Testis (tissue), 3 donors: Measurements from ENCODE around the gene NEURL2. TPM values are rescaled to one million over a fixed set of nuclear protein-coding genes. Genes with fewer than 3 reads are reported as not detected.

ENCODE experiments used
- DNase-seq: peaks from one replicate; pipeline ENCODE4 v3.0.0-alpha.2; 2019
- H3K27ac ChIP-seq, 2 donors: fragments of 200-600 bp; sonication (generic); one replicate each; pipeline ENCODE4 v1.5.1; 2019
- H3K27me3 ChIP-seq: fragments of 200-600 bp; sonication (generic); one replicate; pipeline ENCODE4 v1.5.1; 2019
- H3K36me3 ChIP-seq: fragments of 200-600 bp; sonication (generic); one replicate; pipeline ENCODE4 v1.5.1; 2017; ENCODE audit warnings: low read depth; ENCODE audit errors: missing control alignments
- H3K4me1 ChIP-seq: fragments of 200-600 bp; sonication (generic); one replicate; pipeline ENCODE4 v1.5.1; 2019
- H3K4me3 ChIP-seq, 2 donors: fragments of 200-600 bp; sonication (generic); one replicate each; pipeline ENCODE4 v1.5.1; 2017 to 2019
- H3K9me3 ChIP-seq: fragments of 200-600 bp; sonication (generic); one replicate; pipeline ENCODE4 v1.5.1; 2017
- POLR2A ChIP-seq: fragments of 450-650 bp; IDR thresholded peaks from one replicate; pipeline ENCODE4 v1.6.1; 2017; ENCODE audit warnings: antibody characterized with exemption, mild to moderate bottlenecking, moderate library complexity
- WGBS, 2 donors: methylation state at CpG; one replicate each; pipeline ENCODE4 v1.1.5; 2018; 5-methylcytosine and 5-hydroxymethylcytosine counted together
- intact Hi-C: fragments of 100-400 bp; cut with DNase I; formaldehyde crosslinking; loops from one replicate; pipeline ENCODE4 v1.15.1; 2023; ENCODE audit warnings: low total_unique reads
- polyA plus RNA-seq: library from polyadenylated mRNA; stranded (reverse); fragments of 350-450 nt; fragmentation: Illumina TruSeq; extraction: RNeasy Lipid Tissue Mini Kit (QIAGEN cat#74804); gene quantifications from one replicate; pipeline ENCODE4 v1.2.3, GENCODE V29; 2014; ENCODE audit warnings: low read depth, low replicate concordance; ENCODE audit not compliant: insufficient read depth
- total RNA-seq, 2 donors: library from RNA; depleted of rRNA; stranded (reverse); fragments of >200 nt; gene quantifications; one replicate each; pipeline ENCODE4 v1.2.3, GENCODE V29; 2016
- TF ChIP-seq, protein P1 (sequence below), 3 experiments: fragments of 450-650 bp in 2 of 3; fragments of 200-600 bp in 1 of 3; sonication (generic) in 1 of 3; IDR thresholded peaks; one replicate each; pipeline ENCODE4 v1.5.1; 2016 to 2019; ENCODE audit warnings: antibody characterized with exemption in 3 of 3, mild to moderate bottlenecking in 2 of 3, moderate library complexity in 1 of 3

Gene NEURL2
- total and polyA plus RNA-seq, 3 donors from 2014 or later, result 1.9 to 9.1 (median 7.0) TPM

DNA sequence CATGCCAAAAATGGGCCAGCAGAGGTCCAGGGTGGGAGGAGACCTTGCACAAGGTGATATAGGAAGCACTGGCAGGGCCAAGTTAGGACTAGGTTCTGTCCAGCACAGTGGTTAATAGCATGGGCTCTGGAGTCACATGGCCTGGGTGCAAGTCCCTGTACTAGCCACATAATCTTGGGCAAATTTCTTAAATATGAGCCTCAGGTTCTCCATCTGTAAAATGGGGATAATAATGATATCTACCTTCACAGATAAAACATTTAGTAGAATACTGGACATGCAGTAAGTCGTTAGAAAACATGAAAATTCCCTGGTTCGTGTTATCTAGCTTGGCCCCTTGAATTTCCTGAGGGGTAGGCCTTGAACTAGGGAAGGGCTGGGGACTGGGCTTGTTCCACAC, 6.3 kb upstream of the NEURL2 start:
- H3K4me3 ChIP-seq, result no peak overlapping the region
- WGBS, 2 donors, result 78 to 80% methylated on average over 2 of the region's 2 CpGs
- H3K9me3 ChIP-seq, result no peaks in the 10 kb centered on the region
- intact Hi-C loops, result loop anchor here (10.0 kb wide), 1 partner anchor 58 kb away; no protein-coding TSS in a partner anchor
- H3K27ac ChIP-seq, result no peak overlapping the region
- TF ChIP-seq POLR2A, result no peak
- TF ChIP-seq, protein P1, sequence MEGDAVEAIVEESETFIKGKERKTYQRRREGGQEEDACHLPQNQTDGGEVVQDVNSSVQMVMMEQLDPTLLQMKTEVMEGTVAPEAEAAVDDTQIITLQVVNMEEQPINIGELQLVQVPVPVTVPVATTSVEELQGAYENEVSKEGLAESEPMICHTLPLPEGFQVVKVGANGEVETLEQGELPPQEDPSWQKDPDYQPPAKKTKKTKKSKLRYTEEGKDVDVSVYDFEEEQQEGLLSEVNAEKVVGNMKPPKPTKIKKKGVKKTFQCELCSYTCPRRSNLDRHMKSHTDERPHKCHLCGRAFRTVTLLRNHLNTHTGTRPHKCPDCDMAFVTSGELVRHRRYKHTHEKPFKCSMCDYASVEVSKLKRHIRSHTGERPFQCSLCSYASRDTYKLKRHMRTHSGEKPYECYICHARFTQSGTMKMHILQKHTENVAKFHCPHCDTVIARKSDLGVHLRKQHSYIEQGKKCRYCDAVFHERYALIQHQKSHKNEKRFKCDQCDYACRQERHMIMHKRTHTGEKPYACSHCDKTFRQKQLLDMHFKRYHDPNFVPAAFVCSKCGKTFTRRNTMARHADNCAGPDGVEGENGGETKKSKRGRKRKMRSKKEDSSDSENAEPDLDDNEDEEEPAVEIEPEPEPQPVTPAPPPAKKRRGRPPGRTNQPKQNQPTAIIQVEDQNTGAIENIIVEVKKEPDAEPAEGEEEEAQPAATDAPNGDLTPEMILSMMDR (IDR thresholded peaks at IDR 0.05), result no peak
- H3K36me3 ChIP-seq, result no peaks in the 10 kb centered on the region
- DNase-seq, result no peak
- no peaks in the 10 kb centered on the region for H3K4me1 ChIP-seq
- no peaks in the 10 kb centered on the region for H3K27me3 ChIP-seq

GRCh38 chr20:45896641-45897161, 5.7 kb upstream of the NEURL2 start:
- intact Hi-C loops, result loop anchor here (10.0 kb wide), 1 partner anchor 58 kb away; no protein-coding TSS in a partner anchor
- 95 to 96% methylated on average over 11 to 14 of the region's 14 CpGs for WGBS, 2 donors

GRCh38 chr20:45894797-45895196, 3.8 kb upstream of the NEURL2 start:
- no peaks in the 10 kb centered on the region for H3K36me3 ChIP-seq
- DNase-seq, result no peak
- TF ChIP-seq, protein P1 (IDR thresholded peaks at IDR 0.05), result no peak
- no peak for TF ChIP-seq POLR2A
- no peak overlapping the region for H3K27ac ChIP-seq
- no peaks in the 10 kb centered on the region for H3K27me3 ChIP-seq
- peaks cover 9% of the 10 kb centered on the region for H3K4me1 ChIP-seq
- intact Hi-C loops, result loop anchor here (10.0 kb wide), 1 partner anchor 60 kb away; no protein-coding TSS in a partner anchor
- H3K4me3 ChIP-seq, result no peak overlapping the region
- H3K9me3 ChIP-seq, result no peaks in the 10 kb centered on the region
- WGBS, 2 donors, result 80 to 85% methylated on average over 11 to 12 of the region's 12 CpGs

More at GRCh38 chr20:45896641-45897161, 5.7 kb upstream of the NEURL2 start:
- Histone ChIP-seq H3K9me3 (no peaks in the 10 kb centered on the region), H3K4me3 (no peak overlapping the region), H3K27me3 (no peaks in the 10 kb centered on the region), H3K27ac (no peak overlapping the region), H3K36me3 (no peaks in the 10 kb centered on the region), H3K4me1 (peaks cover 5% of the 10 kb centered on the region)
- no peak for DNase-seq
- no peak for TF ChIP-seq POLR2A
- TF ChIP-seq, protein P1 (IDR thresholded peaks at IDR 0.05), result no peak

DNA sequence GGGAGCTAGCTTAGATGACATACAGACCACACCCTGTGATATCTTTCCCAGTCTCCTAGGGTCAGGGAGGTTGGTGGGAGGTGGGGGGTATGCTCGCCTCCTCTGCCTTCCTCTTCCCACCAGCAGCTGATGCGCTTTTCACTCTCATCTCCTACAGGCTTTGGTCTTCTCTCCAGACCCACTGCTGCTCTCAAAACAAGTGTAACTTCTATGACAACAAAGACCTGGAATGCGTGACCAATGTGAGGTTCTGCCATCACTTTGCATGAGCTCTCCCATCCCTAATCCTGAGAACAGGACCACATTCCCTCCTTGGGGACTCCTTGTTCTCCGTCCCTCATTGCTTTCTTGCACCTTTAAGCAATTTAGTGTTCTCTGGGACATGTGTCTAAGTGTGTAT, 2.8 kb upstream of the NEURL2 start:
- TF ChIP-seq, protein P1 (IDR thresholded peaks at IDR 0.05), result no peak
- no peak for TF ChIP-seq POLR2A
- H3K27ac ChIP-seq, result no peak overlapping the region
- H3K4me1 ChIP-seq, result peaks cover 13% of the 10 kb centered on the region
- H3K36me3 ChIP-seq, result no peaks in the 10 kb centered on the region
- intact Hi-C loops, result loop anchor here (10.0 kb wide), 1 partner anchor 61 kb away; no protein-coding TSS in a partner anchor
- no peak overlapping the region for H3K4me3 ChIP-seq
- H3K9me3 ChIP-seq, result no peaks in the 10 kb centered on the region
- H3K27me3 ChIP-seq, result no peaks in the 10 kb centered on the region
- WGBS, 2 donors, result 97 to 98% methylated on average over 4 of the region's 4 CpGs
- no peak for DNase-seq
